Panc1 (cell line): ENCODE measurements around the gene IQCH. TPM values are rescaled to one million over a fixed set of nuclear protein-coding genes. Genes with fewer than 3 reads are reported as not detected.

Experiments
- ATAC-seq: fragments of 200-7000 bp; cut with Tn5 transposase; 2 replicates; pipeline ENCODE4 v1.9.1; 2020; ENCODE audit warnings: mild to moderate bottlenecking, moderate library complexity
- BruUV-seq: library from RNA; stranded (reverse); fragments of 400-500 nt; replicated peaks from 2 replicates; lab custom pipeline; 2021; lab: Mats Ljungman, UMichigan
- CTCF ChIA-PET: fragments of 300-600 bp; sonication (Branson Sonifier 250); formaldehyde crosslinking; loops from one replicate; lab custom pipeline; 2022; ENCODE audit warnings: antibody characterized with exemption; lab: Charles Lee
- POLR2A ChIA-PET: fragments of 300-600 bp; sonication (Branson Sonifier 250); formaldehyde crosslinking; loops from one replicate; lab custom pipeline; 2022; ENCODE audit warnings: antibody characterized with exemption; lab: Charles Lee
- DNase-seq: peaks from one replicate; pipeline ENCODE4 v3.0.0-alpha.2; 2010; ENCODE audit warnings: low read depth, low spot score
- H3K27ac ChIP-seq: 2 replicates; pipeline ENCODE4 v1.5.1; 2011; ENCODE audit warnings: mild to moderate bottlenecking, low read length, inconsistent platforms
- H3K27me3 ChIP-seq: fragments of 200-500 bp; sonication (Bioruptor generic); 2 replicates; pipeline ENCODE4 v1.6.0; 2014; ENCODE audit warnings: low read length, inconsistent platforms; ENCODE audit not compliant: control insufficient read depth, insufficient read depth
- H3K36me3 ChIP-seq: fragments of 200-500 bp; sonication (Bioruptor generic); 2 replicates; pipeline ENCODE4 v1.5.1; 2014; ENCODE audit warnings: inconsistent platforms, mild to moderate bottlenecking, low read length, moderate library complexity; ENCODE audit not compliant: control insufficient read depth, insufficient read depth
- H3K4me1 ChIP-seq: 2 replicates; pipeline ENCODE4 v1.5.1; 2011; ENCODE audit warnings: inconsistent platforms, mild to moderate bottlenecking, low read length, moderate library complexity; ENCODE audit not compliant: control insufficient read depth, insufficient read depth
- H3K4me3 ChIP-seq, 2 experiments: 2 replicates each; pipeline ENCODE4 v1.5.1; 2011 to 2012; ENCODE audit warnings: low read depth in 2 of 2, low read length in 2 of 2, mild to moderate bottlenecking in 2 of 2, inconsistent platforms in 1 of 2, moderate library complexity in 1 of 2
- H3K9me3 ChIP-seq: fragments of 200-500 bp; sonication (Bioruptor generic); 2 replicates; pipeline ENCODE4 v1.5.1; 2014; ENCODE audit warnings: low read depth, mild to moderate bottlenecking, inconsistent platforms, low read length, moderate library complexity; ENCODE audit not compliant: control insufficient read depth, insufficient read depth
- CTCF ChIP-seq: fragments of 450-650 bp; IDR thresholded peaks from 2 replicates; pipeline ENCODE4 v1.5.1; 2017; ENCODE audit warnings: mild to moderate bottlenecking
- POLR2AphosphoS5 ChIP-seq: IDR thresholded peaks from 2 replicates; pipeline ENCODE4 v1.6.1; 2012; ENCODE audit warnings: mild to moderate bottlenecking, low read depth, low read length, moderate library complexity
- REST ChIP-seq, 2 experiments: IDR thresholded peaks; 2 replicates each; pipeline ENCODE4 v1.6.1; 2011 to 2012; ENCODE audit warnings: low read depth in 2 of 2, control low read depth in 1 of 2, low read length in 1 of 2, mild to moderate bottlenecking in 1 of 2, moderate library complexity in 1 of 2; ENCODE audit not compliant: insufficient read depth in 1 of 2
- SIN3A ChIP-seq: IDR thresholded peaks from 2 replicates; pipeline ENCODE4 v1.6.1; 2012; ENCODE audit warnings: low read depth, mild to moderate bottlenecking, low read length, moderate library complexity, borderline replicate concordance; ENCODE audit not compliant: insufficient read depth
- TCF7L2 ChIP-seq: IDR thresholded peaks from 2 replicates; pipeline ENCODE4 v1.6.1; 2011; ENCODE audit warnings: mild to moderate bottlenecking, low read depth, low read length, inconsistent platforms
- in situ Hi-C: cut with HindIII; loops from 2 replicates; pipeline ENCODE4 v1.10.0; 2016; ENCODE audit warnings: low sequenced_read_pairs, low pct_unique_long_range_greater_than_20kb
- intact Hi-C: fragments of 100-400 bp; cut with micrococcal nuclease; formaldehyde crosslinking; loops from one replicate; pipeline ENCODE4 v1.10.0; 2022; ENCODE audit not compliant: unreplicated experiment
- total RNA-seq: library from RNA; stranded (reverse); gene quantifications from one replicate; pipeline ENCODE4 v1.2.1, GENCODE V29; 2021; ENCODE audit not compliant: unreplicated experiment

IQCH gene
- total RNA-seq, 1 experiment from 2014 or later = 3.9 TPM

DNA sequence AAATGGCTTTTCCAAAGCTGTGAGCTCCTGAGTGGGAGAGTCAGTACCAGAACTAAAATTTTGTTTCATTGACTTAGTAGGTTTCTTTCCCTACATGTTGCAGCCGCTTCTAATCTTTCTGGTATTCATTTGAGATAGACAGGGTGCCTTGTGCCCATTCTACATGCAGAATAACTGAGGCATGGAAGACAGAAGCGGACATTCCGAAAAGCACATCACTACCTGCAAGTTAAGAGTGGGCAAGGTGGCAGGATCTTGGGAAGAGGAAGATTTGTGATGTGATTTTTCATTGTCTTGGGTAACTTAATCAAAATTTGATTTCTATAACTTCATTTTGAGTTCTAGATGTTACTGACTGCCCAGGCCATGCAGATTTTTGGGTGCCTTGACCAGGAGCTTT lies 289.9 kb downstream of the IQCH start:
- no peaks in the 10 kb centered on the region for H3K27me3 ChIP-seq
- ChIA-PET CTCF (no interaction called here), POLR2A (no interaction called here)
- no peak overlapping the region for H3K4me3 ChIP-seq
- no peak for DNase-seq
- ATAC-seq = no peak
- H3K36me3 ChIP-seq = no peaks in the 10 kb centered on the region; the same call in 1 of the 2 replicates
- in situ Hi-C loops (no loop called here), intact Hi-C loops (no loop called here)
- no peak for TF ChIP-seq SIN3A
- TF ChIP-seq TCF7L2 = no peak
- no peak for TF ChIP-seq POLR2AphosphoS5
- no peak for TF ChIP-seq REST (IDR thresholded peaks at IDR 0.05; ENCODE audit: insufficient read depth in 1 of 2, low read depth in 2 of 2, low read length in 1 of 2)
- no peak for TF ChIP-seq CTCF
- no peak overlapping the region for H3K27ac ChIP-seq
- H3K9me3 ChIP-seq = no peaks in the 10 kb centered on the region
- no TSS peak for BruUV-seq
- peaks cover 22% of the 10 kb centered on the region for H3K4me1 ChIP-seq

GRCh38 chr15:67545864-67546263 lies 291.3 kb downstream of the IQCH start:
- POLR2A ChIA-PET = no interaction called here
- Histone ChIP-seq H3K4me3 (no peak overlapping the region), H3K36me3 (no peaks in the 10 kb centered on the region; the same call in 1 of the 2 replicates), H3K9me3 (no peaks in the 10 kb centered on the region), H3K27me3 (no peaks in the 10 kb centered on the region), H3K4me1 (peaks cover 23% of the 10 kb centered on the region), H3K27ac (no peak overlapping the region)
- intact Hi-C loops = no loop called here
- in situ Hi-C loops = no loop called here
- DNase-seq = no peak
- ATAC-seq = no peak
- BruUV-seq = no TSS peak
- TF ChIP-seq SIN3A (no peak), POLR2AphosphoS5 (no peak), CTCF (no peak), REST (IDR thresholded peaks at IDR 0.05; ENCODE audit: insufficient read depth in 1 of 2, low read depth in 2 of 2, low read length in 1 of 2) (no peak), TCF7L2 (no peak)
- CTCF ChIA-PET = no interaction called here
